Activated CD8-positive, alpha-beta T cell treated with anti-CD3 and anti-CD28 coated beads for 36 hours (primary cell): Measurements from ENCODE around the gene XDH. TPM values are rescaled to one million over a fixed set of nuclear protein-coding genes. Genes with fewer than 3 reads are reported as not detected.

Source experiments
- ATAC-seq: fragments of 200-7000 bp; cut with Tn5 transposase; one replicate; pipeline ENCODE4 v1.10.0; 2021; ENCODE audit warnings: mild to moderate bottlenecking, moderate library complexity
- CTCF ChIA-PET: fragments of 350-600 bp; sonication (Branson Sonifier 250); formaldehyde crosslinking; loops from one replicate; lab custom pipeline; 2021; ENCODE audit warnings: antibody characterized with exemption; lab: Charles Lee
- POLR2A ChIA-PET: fragments of 350-600 bp; sonication (Branson Sonifier 250); formaldehyde crosslinking; loops from one replicate; lab custom pipeline; 2021; ENCODE audit warnings: antibody characterized with exemption; lab: Charles Lee
- DNase-seq: peaks from one replicate; pipeline ENCODE4 v3.0.0-alpha.2; 2020
- H3K27ac Mint-ChIP-seq: one replicate; pipeline ENCODE4 v1.8.0; 2021; ENCODE audit warnings: mild to moderate bottlenecking, mixed read lengths
- H3K27me3 Mint-ChIP-seq: one replicate; pipeline ENCODE4 v1.8.0; 2021; ENCODE audit warnings: mixed read lengths
- H3K36me3 Mint-ChIP-seq: one replicate; pipeline ENCODE4 v1.8.0; 2021; ENCODE audit warnings: low read depth, mixed read lengths
- H3K4me1 Mint-ChIP-seq: one replicate; pipeline ENCODE4 v1.8.0; 2021; ENCODE audit warnings: low read depth, mixed read lengths
- H3K4me3 Mint-ChIP-seq: one replicate; pipeline ENCODE4 v1.8.0; 2021; ENCODE audit warnings: mild to moderate bottlenecking, moderate library complexity, mixed read lengths
- H3K9me3 Mint-ChIP-seq: one replicate; pipeline ENCODE4 v1.8.0; 2021; ENCODE audit warnings: mixed read lengths
- intact Hi-C: fragments of 100-400 bp; cut with micrococcal nuclease; formaldehyde crosslinking; loops from one replicate; pipeline ENCODE4 v1.10.0; 2022
- total RNA-seq, 2 experiments: library from RNA; stranded (reverse); gene quantifications; one replicate each; pipeline ENCODE4 v1.2.3, GENCODE V29; 2021
- TF ChIP-seq, protein P1 (sequence below): fragments of 200-600 bp; IDR thresholded peaks from one replicate; pipeline ENCODE4 v1.8.0; 2022; ENCODE audit warnings: antibody characterized with exemption, mild to moderate bottlenecking

The XDH gene
- total RNA-seq, 2 experiments from 2014 or later = 0.16 TPM; not detected in 1

DNA sequence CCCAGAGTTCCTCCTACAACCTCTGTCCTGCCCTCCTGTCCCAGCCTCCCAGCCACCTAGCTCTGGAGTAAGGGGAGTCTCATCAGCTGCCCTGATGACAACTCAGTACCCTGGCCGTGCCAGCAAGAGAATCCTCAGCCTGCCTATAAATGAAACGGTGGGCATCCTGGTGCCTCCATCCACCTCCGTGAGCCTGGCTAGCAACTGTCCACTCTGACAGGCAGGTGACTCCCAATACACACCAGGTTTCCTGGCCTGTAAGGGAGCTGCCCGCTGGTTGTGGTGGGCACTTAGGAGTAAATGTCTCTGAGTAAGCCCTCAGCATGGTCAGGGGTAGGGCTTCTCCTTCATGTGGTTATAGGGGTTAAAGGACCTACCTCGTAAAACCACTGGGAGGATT is 81.5 kb downstream of the XDH start:
- Mint-ChIP-seq H3K36me3 (no peaks in the 10 kb centered on the region), H3K4me3 (no peak overlapping the region), H3K27ac (no peak overlapping the region), H3K9me3 (no peaks in the 10 kb centered on the region), H3K27me3 (no peaks in the 10 kb centered on the region), H3K4me1 (no peaks in the 10 kb centered on the region)
- no peak for DNase-seq
- ChIA-PET CTCF (interaction anchor here (0.6 to 6.3 kb wide), 35 partner anchors 10 to 621 kb away, joined by 3 to 54 read pairs (median 4); partner anchors contain the start of genes EHD3 and GALNT14), POLR2A (no interaction called here)
- no peak for ATAC-seq
- intact Hi-C loops = loop anchor here (5.0 to 10.0 kb wide), 2 partner anchors 468 to 621 kb away; no protein-coding TSS in a partner anchor
- TF ChIP-seq, protein P1, sequence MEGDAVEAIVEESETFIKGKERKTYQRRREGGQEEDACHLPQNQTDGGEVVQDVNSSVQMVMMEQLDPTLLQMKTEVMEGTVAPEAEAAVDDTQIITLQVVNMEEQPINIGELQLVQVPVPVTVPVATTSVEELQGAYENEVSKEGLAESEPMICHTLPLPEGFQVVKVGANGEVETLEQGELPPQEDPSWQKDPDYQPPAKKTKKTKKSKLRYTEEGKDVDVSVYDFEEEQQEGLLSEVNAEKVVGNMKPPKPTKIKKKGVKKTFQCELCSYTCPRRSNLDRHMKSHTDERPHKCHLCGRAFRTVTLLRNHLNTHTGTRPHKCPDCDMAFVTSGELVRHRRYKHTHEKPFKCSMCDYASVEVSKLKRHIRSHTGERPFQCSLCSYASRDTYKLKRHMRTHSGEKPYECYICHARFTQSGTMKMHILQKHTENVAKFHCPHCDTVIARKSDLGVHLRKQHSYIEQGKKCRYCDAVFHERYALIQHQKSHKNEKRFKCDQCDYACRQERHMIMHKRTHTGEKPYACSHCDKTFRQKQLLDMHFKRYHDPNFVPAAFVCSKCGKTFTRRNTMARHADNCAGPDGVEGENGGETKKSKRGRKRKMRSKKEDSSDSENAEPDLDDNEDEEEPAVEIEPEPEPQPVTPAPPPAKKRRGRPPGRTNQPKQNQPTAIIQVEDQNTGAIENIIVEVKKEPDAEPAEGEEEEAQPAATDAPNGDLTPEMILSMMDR = no peak

DNA sequence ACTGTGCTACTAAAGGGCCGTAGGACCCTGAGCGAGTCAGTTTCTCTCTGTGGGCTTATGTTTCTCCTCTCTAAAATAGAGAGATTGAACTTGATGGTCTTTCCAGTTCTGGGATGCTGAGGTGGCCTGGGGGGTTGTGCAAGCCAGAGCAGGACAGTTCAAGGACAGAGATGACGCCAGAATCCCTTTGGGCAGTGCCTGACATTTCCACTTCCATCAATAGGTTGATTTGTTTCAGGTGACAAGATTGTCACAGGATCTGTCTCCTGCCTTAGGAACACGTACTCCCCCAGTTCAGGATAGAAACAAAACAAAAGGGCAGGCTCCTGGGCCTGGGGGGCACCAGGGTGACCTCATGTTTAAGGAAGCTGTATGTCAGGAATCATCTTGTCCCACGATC is 82.0 kb downstream of the XDH start:
- POLR2A ChIA-PET = no interaction called here
- H3K27ac Mint-ChIP-seq = no peak overlapping the region
- intact Hi-C loops = loop anchor here (5.0 to 10.0 kb wide), 2 partner anchors 468 to 620 kb away; no protein-coding TSS in a partner anchor

DNA sequence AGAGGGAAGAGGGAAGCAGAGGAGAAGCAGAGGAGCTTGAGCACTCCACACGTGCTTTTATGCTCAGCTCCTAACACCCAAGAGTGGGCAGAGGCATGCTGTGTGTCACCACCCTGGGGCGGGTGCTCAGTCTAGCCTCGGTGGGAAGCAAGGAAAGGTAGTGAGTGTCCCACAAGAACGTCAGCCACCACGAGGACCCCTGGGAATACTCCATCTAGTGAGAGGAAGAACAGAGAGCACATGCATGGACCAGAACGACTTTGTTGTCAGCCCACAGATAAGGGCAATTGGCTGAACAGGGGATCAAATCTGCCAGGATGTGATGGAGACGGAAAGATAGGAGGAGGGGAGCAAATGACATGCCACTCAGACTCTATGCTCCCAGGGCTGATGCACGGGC is 83.4 kb downstream of the XDH start:
- intact Hi-C loops = loop anchor here (5.0 to 10.0 kb wide), 2 partner anchors 466 to 619 kb away; no protein-coding TSS in a partner anchor
- H3K27me3 Mint-ChIP-seq = no peaks in the 10 kb centered on the region
- H3K36me3 Mint-ChIP-seq = no peaks in the 10 kb centered on the region
- DNase-seq (no peak), ATAC-seq (no peak)
- TF ChIP-seq, protein P1 = no peak
- CTCF ChIA-PET = interaction anchor here (0.8 to 5.9 kb wide), 6 partner anchors 18 to 618 kb away, joined by 3 to 34 read pairs (median 4); no protein-coding TSS in a partner anchor
- POLR2A ChIA-PET = no interaction called here
- H3K4me1 Mint-ChIP-seq = no peaks in the 10 kb centered on the region
- H3K9me3 Mint-ChIP-seq = no peaks in the 10 kb centered on the region
- H3K4me3 Mint-ChIP-seq = no peak overlapping the region
- H3K27ac Mint-ChIP-seq = no peak overlapping the region

More for the DNA sequence above, 82.0 kb downstream of the XDH start:
- no peak for DNase-seq
- H3K4me3 Mint-ChIP-seq = no peak overlapping the region
- no peaks in the 10 kb centered on the region for H3K9me3 Mint-ChIP-seq
- no peaks in the 10 kb centered on the region for H3K27me3 Mint-ChIP-seq
- ATAC-seq = no peak
- no peaks in the 10 kb centered on the region for H3K4me1 Mint-ChIP-seq
- CTCF ChIA-PET = interaction anchor here (0.9 to 6.3 kb wide), 20 partner anchors 9 to 620 kb away, joined by 3 to 54 read pairs (median 6); partner anchors contain the start of gene EHD3
- H3K36me3 Mint-ChIP-seq = no peaks in the 10 kb centered on the region
- TF ChIP-seq, protein P1 = no peak

DNA sequence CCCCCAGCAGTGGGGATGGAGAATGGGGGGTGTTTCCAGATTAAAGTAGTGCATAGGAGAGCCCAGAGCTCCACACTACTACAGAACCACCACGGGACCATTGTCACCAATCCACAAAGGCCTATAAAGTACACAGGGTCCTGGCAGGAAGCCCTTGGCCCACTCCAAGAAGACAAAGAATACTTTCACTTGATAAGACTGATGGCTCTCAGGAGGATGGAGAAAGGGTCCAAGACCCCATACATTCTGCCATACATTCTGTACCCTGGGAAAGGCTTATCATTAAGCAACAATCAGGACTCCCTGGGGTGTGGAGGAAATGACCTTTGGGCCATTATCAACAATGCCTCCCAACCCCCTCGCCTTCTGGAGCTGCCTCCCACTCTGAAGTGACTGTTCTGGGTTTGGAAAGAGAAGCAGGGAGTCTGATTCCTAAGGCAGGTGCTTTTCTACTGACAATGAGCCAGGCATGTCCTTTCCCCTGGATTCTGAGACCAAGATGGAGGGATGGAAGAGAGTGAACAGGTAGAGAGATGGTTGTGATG is 85.4 kb downstream of the XDH start:
- TF ChIP-seq, protein P1 = no peak
- intact Hi-C loops = loop anchor here (10.0 kb wide), 1 partner anchor 154 kb away; no protein-coding TSS in a partner anchor
- ATAC-seq = no peak
- Mint-ChIP-seq H3K4me3 (no peak overlapping the region), H3K4me1 (peaks cover 6% of the 10 kb centered on the region), H3K27ac (no peak overlapping the region), H3K36me3 (no peaks in the 10 kb centered on the region), H3K9me3 (no peaks in the 10 kb centered on the region), H3K27me3 (no peaks in the 10 kb centered on the region)
- POLR2A ChIA-PET = no interaction called here
- CTCF ChIA-PET = interaction anchor here (1.1 to 5.9 kb wide), 2 partner anchors 616 to 1165 kb away, joined by 3 to 34 read pairs; no protein-coding TSS in a partner anchor
- no peak for DNase-seq

DNA sequence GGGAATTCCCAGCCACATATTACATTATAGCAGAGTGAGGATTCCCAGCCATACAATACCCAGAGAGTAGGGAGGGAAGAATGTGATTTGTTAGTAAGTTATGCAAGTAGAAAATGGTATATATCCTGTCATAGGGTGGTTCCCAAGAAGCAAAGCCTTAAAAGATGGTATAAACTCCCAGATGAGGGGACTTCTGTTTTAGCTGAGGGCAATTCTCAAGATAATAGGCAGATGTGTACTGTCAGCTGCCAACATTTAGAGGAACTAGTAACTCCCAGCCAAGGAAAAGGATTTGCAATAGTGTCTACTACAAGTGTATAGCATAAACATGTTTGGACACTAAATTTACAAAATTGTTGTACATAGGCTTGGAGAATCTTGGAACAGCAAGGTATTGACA is 86.5 kb downstream of the XDH start:
- DNase-seq (no peak), ATAC-seq (no peak)
- H3K36me3 Mint-ChIP-seq = no peaks in the 10 kb centered on the region
- intact Hi-C loops = loop anchor here (10.0 kb wide), 1 partner anchor 153 kb away; no protein-coding TSS in a partner anchor
- CTCF ChIA-PET = interaction anchor here (1.1 to 5.9 kb wide), 2 partner anchors 615 to 1164 kb away, joined by 3 to 34 read pairs; no protein-coding TSS in a partner anchor
- H3K27ac Mint-ChIP-seq = no peak overlapping the region
- TF ChIP-seq, protein P1 = no peak
- peaks cover 17% of the 10 kb centered on the region for H3K4me1 Mint-ChIP-seq
- no peaks in the 10 kb centered on the region for H3K27me3 Mint-ChIP-seq
- POLR2A ChIA-PET = no interaction called here
- no peaks in the 10 kb centered on the region for H3K9me3 Mint-ChIP-seq
- H3K4me3 Mint-ChIP-seq = no peak overlapping the region
